Neural progenitor cell (in vitro differentiated cells): ENCODE measurements around the gene VWA5B2.

Experiments
- EZH2 ChIP-seq: fragments of 200-600 bp; sonication (generic); IDR thresholded peaks from 2 replicates; pipeline ENCODE4 v1.6.1; 2017; ENCODE audit warnings: antibody characterized with exemption, mild to moderate bottlenecking, moderate library complexity
- TF ChIP-seq, protein P1 (sequence below): fragments of 200-600 bp; sonication (generic); IDR thresholded peaks from 2 replicates; pipeline ENCODE4 v1.5.1; 2017; ENCODE audit warnings: antibody characterized with exemption, mild to moderate bottlenecking

DNA sequence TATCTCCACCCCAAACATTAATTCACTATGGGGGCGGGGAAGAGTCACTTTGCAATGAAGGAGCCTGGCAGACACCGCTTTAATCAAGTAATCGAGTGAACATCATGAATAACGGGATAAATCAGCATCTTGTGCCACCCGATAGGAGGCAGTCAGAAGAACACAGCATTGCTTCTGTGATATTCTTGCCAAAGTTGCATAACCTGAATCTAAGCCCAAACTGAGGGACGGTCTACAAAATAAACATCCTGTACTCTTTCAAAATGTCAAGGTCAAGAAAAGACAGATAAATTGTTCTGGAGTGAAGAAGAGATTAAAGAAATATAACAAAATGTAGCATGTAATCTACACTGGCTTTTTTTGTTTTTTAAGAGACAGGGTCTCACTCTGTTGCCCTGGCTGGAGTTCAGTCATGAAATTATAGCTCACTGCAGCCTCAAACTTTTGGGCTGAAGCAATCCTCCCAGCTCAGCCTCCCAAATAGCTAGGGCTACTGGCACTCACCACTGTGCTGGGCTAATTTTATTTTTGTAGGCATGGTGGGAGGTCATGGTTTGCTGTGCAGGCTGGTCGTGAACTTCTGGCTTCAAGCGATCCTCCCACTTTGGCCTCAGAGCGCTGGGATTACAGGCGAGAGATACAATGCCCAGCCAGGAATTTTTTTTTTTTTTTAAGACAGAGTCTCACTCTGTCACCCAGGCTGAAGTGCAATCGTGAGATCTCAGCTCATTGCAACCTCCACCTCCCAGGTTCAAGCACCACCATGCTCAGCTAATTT, 20.1 kb upstream of the VWA5B2 start:
- no peak for TF ChIP-seq EZH2
- TF ChIP-seq, protein P1, sequence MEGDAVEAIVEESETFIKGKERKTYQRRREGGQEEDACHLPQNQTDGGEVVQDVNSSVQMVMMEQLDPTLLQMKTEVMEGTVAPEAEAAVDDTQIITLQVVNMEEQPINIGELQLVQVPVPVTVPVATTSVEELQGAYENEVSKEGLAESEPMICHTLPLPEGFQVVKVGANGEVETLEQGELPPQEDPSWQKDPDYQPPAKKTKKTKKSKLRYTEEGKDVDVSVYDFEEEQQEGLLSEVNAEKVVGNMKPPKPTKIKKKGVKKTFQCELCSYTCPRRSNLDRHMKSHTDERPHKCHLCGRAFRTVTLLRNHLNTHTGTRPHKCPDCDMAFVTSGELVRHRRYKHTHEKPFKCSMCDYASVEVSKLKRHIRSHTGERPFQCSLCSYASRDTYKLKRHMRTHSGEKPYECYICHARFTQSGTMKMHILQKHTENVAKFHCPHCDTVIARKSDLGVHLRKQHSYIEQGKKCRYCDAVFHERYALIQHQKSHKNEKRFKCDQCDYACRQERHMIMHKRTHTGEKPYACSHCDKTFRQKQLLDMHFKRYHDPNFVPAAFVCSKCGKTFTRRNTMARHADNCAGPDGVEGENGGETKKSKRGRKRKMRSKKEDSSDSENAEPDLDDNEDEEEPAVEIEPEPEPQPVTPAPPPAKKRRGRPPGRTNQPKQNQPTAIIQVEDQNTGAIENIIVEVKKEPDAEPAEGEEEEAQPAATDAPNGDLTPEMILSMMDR = no peak
